H1 (cell line): ENCODE data around the gene CNOT2. TPM values are rescaled to one million over a fixed set of nuclear protein-coding genes. Genes with fewer than 3 reads are reported as not detected.

Experiments used
- ASH2L ChIP-seq: fragments of 200-600, 300-600 bp; sonication (generic); IDR thresholded peaks from one replicate; pipeline ENCODE4 v1.7.1; 2017; ENCODE audit warnings: low read length
- CBX8 ChIP-seq: fragments of 300-800, 300-1000 bp; sonication (generic); IDR thresholded peaks from 2 replicates; pipeline ENCODE4 v1.7.1; 2016; ENCODE audit warnings: low read depth, low read length, borderline replicate concordance
- POLR2A ChIP-seq, 2 experiments: IDR thresholded peaks; 1 replicate in 1 of 2; 2 replicates in 1 of 2; pipeline ENCODE4 v1.6.1; 2011; ENCODE audit warnings: low read depth in 2 of 2, low read length in 2 of 2, mild to moderate bottlenecking in 2 of 2; ENCODE audit errors: control extremely low read depth in 1 of 2
- RNF2 ChIP-seq: fragments of 200-900, 300-1000 bp; sonication (generic); IDR thresholded peaks from 2 replicates; pipeline ENCODE4 v1.7.1; 2016; ENCODE audit warnings: borderline replicate concordance, low read depth, mild to moderate bottlenecking, antibody characterized with exemption, low read length; ENCODE audit not compliant: poor library complexity, severe bottlenecking; ENCODE audit errors: missing control alignments
- SIX5 ChIP-seq: IDR thresholded peaks from 2 replicates; pipeline ENCODE4 v1.6.1; 2011; ENCODE audit warnings: mild to moderate bottlenecking, low read depth, low read length
- YY1 ChIP-seq: IDR thresholded peaks from 2 replicates; pipeline ENCODE4 v1.6.1; 2011; ENCODE audit warnings: low read depth, mild to moderate bottlenecking, low read length
- polyA plus RNA-seq, 7 experiments: library from polyadenylated mRNA; depleted of rRNA in 3 of 7; stranded (reverse) in 5 of 7; unstranded in 2 of 7; fragments of >200 nt in 5 of 7; fragments of 200-250 nt in 2 of 7; gene quantifications; 1 replicate in 5 of 7; 2 replicates in 1 of 7; 4 replicates in 1 of 7; pipeline versions ENCODE4 v1.2.1 to v1.2.3, GENCODE V29; 2011 to 2013; ENCODE audit warnings: missing spikeins in 2 of 7, mixed read lengths in 2 of 7
- total RNA-seq: library from RNA; stranded (reverse); fragmentation: NEBNext Ultra II Directional; extraction: Animal tissue kit (Norgen Biotek cat#: 25700); gene quantifications from 2 replicates; pipeline ENCODE4 v1.2.1, GENCODE V29; 2021
- TF ChIP-seq, protein P1 (sequence below): fragments of 300-600 bp; sonication (generic); IDR thresholded peaks from 2 replicates; pipeline ENCODE4 v1.7.1; 2012; ENCODE audit warnings: low read length, moderate library complexity, mild to moderate bottlenecking, inconsistent platforms; ENCODE audit not compliant: insufficient replicate concordance
- TF ChIP-seq, protein P2 (sequence below): IDR thresholded peaks from 2 replicates; pipeline ENCODE4 v1.6.1; 2012; ENCODE audit warnings: inconsistent platforms

Gene CNOT2
- total and polyA plus RNA-seq, 2 of the 8 experiments (the other 6 are each of a cell fraction or from before 2014, with no cell fraction given): 61.2 to 64.8 TPM

DNA sequence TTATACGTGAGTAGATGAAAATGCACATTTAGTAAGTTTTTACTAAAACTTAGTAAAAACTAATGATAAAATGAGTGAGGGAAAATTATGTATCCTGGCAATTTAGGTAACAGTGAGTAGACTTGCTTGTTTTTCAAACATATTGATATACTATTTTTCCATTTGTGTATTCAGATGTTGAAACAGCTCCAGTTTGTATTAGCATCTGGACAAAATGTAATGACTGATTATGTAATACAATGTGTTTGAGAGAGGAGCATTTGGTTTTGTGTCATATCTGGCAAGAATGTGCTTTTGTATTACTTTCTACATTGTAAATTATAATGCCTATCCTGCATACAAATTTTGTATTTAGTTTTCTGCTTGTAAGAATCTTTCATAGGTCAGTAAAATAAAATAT is 5.6 kb downstream of the CNOT2 start (continued):
- TF ChIP-seq, protein P1, sequence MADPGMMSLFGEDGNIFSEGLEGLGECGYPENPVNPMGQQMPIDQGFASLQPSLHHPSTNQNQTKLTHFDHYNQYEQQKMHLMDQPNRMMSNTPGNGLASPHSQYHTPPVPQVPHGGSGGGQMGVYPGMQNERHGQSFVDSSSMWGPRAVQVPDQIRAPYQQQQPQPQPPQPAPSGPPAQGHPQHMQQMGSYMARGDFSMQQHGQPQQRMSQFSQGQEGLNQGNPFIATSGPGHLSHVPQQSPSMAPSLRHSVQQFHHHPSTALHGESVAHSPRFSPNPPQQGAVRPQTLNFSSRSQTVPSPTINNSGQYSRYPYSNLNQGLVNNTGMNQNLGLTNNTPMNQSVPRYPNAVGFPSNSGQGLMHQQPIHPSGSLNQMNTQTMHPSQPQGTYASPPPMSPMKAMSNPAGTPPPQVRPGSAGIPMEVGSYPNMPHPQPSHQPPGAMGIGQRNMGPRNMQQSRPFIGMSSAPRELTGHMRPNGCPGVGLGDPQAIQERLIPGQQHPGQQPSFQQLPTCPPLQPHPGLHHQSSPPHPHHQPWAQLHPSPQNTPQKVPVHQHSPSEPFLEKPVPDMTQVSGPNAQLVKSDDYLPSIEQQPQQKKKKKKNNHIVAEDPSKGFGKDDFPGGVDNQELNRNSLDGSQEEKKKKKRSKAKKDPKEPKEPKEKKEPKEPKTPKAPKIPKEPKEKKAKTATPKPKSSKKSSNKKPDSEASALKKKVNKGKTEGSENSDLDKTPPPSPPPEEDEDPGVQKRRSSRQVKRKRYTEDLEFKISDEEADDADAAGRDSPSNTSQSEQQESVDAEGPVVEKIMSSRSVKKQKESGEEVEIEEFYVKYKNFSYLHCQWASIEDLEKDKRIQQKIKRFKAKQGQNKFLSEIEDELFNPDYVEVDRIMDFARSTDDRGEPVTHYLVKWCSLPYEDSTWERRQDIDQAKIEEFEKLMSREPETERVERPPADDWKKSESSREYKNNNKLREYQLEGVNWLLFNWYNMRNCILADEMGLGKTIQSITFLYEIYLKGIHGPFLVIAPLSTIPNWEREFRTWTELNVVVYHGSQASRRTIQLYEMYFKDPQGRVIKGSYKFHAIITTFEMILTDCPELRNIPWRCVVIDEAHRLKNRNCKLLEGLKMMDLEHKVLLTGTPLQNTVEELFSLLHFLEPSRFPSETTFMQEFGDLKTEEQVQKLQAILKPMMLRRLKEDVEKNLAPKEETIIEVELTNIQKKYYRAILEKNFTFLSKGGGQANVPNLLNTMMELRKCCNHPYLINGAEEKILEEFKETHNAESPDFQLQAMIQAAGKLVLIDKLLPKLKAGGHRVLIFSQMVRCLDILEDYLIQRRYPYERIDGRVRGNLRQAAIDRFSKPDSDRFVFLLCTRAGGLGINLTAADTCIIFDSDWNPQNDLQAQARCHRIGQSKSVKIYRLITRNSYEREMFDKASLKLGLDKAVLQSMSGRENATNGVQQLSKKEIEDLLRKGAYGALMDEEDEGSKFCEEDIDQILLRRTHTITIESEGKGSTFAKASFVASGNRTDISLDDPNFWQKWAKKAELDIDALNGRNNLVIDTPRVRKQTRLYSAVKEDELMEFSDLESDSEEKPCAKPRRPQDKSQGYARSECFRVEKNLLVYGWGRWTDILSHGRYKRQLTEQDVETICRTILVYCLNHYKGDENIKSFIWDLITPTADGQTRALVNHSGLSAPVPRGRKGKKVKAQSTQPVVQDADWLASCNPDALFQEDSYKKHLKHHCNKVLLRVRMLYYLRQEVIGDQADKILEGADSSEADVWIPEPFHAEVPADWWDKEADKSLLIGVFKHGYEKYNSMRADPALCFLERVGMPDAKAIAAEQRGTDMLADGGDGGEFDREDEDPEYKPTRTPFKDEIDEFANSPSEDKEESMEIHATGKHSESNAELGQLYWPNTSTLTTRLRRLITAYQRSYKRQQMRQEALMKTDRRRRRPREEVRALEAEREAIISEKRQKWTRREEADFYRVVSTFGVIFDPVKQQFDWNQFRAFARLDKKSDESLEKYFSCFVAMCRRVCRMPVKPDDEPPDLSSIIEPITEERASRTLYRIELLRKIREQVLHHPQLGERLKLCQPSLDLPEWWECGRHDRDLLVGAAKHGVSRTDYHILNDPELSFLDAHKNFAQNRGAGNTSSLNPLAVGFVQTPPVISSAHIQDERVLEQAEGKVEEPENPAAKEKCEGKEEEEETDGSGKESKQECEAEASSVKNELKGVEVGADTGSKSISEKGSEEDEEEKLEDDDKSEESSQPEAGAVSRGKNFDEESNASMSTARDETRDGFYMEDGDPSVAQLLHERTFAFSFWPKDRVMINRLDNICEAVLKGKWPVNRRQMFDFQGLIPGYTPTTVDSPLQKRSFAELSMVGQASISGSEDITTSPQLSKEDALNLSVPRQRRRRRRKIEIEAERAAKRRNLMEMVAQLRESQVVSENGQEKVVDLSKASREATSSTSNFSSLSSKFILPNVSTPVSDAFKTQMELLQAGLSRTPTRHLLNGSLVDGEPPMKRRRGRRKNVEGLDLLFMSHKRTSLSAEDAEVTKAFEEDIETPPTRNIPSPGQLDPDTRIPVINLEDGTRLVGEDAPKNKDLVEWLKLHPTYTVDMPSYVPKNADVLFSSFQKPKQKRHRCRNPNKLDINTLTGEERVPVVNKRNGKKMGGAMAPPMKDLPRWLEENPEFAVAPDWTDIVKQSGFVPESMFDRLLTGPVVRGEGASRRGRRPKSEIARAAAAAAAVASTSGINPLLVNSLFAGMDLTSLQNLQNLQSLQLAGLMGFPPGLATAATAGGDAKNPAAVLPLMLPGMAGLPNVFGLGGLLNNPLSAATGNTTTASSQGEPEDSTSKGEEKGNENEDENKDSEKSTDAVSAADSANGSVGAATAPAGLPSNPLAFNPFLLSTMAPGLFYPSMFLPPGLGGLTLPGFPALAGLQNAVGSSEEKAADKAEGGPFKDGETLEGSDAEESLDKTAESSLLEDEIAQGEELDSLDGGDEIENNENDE: no peak
- TF ChIP-seq RNF2: no peak
- TF ChIP-seq SIX5: no peak
- TF ChIP-seq YY1: no peak
- no peak for TF ChIP-seq ASH2L
- no peak for TF ChIP-seq CBX8
- no peak for TF ChIP-seq POLR2A (IDR thresholded peaks at IDR 0.05; ENCODE audit: control extremely low read depth in 1 of 2, low read depth in 2 of 2, low read length in 2 of 2)
- TF ChIP-seq, protein P2, sequence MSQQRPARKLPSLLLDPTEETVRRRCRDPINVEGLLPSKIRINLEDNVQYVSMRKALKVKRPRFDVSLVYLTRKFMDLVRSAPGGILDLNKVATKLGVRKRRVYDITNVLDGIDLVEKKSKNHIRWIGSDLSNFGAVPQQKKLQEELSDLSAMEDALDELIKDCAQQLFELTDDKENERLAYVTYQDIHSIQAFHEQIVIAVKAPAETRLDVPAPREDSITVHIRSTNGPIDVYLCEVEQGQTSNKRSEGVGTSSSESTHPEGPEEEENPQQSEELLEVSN: no peak
